Thyroid gland (tissue), 4 donors: ENCODE data around the gene CFAP46. TPM values are rescaled to one million over a fixed set of nuclear protein-coding genes. Genes with fewer than 3 reads are reported as not detected.

ENCODE experiments used
- DNase-seq, 2 donors: peaks; one replicate each; pipeline ENCODE4 v3.0.0-alpha.2; 2019
- H3K27ac ChIP-seq, 3 donors: fragments of 200-600 bp; sonication (generic); 1 replicate in 2 of 3; 2 replicates in 1 of 3; pipeline ENCODE4 v1.5.1; 2016 to 2019; ENCODE audit warnings: mild to moderate bottlenecking in 1 of 3, moderate library complexity in 1 of 3
- H3K27me3 ChIP-seq: fragments of 200-600 bp; sonication (generic); one replicate; pipeline ENCODE4 v1.5.1; 2019
- H3K36me3 ChIP-seq, 2 donors: fragments of 200-600 bp; sonication (generic); one replicate each; pipeline ENCODE4 v1.5.1; 2016 to 2019
- H3K4me1 ChIP-seq, 2 donors: fragments of 200-600 bp; sonication (generic); one replicate each; pipeline ENCODE4 v1.5.1; 2017 to 2019
- H3K4me3 ChIP-seq, 3 donors: fragments of 200-600 bp; sonication (generic); replicated peaks in 1 of 3; 1 replicate in 2 of 3; 2 replicates in 1 of 3; pipeline ENCODE4 v1.5.1; 2016; ENCODE audit warnings: mild to moderate bottlenecking in 1 of 3
- H3K9me3 ChIP-seq: fragments of 200-600 bp; sonication (generic); one replicate; pipeline ENCODE4 v1.5.1; 2017
- POLR2A ChIP-seq, 2 donors: fragments of 450-650 bp; IDR thresholded peaks; one replicate each; pipeline ENCODE4 v1.6.1; 2017; ENCODE audit warnings: antibody characterized with exemption in 2 of 2, mild to moderate bottlenecking in 2 of 2, moderate library complexity in 1 of 2
- WGBS, 2 donors: methylation state at CpG; one replicate each; pipeline ENCODE4 v1.1.5; 2017; 5-methylcytosine and 5-hydroxymethylcytosine counted together
- intact Hi-C: fragments of 100-400 bp; cut with DNase I; formaldehyde crosslinking; loops from one replicate; pipeline ENCODE4 v1.15.1; 2023
- total RNA-seq, 4 donors: library from RNA; depleted of rRNA; stranded (reverse); fragments of >200 nt; gene quantifications; one replicate each; pipeline ENCODE4 v1.2.3, GENCODE V29; 2016
- TF ChIP-seq, protein P1 (sequence below), 6 experiments: fragments of 200-600 bp in 3 of 6; fragments of 450-650 bp in 3 of 6; sonication (generic) in 3 of 6; IDR thresholded peaks; one replicate each; pipeline ENCODE4 v1.5.1; 2016 to 2019; ENCODE audit warnings: antibody characterized with exemption in 6 of 6, mild to moderate bottlenecking in 2 of 6, inconsistent platforms in 1 of 6, moderate library complexity in 1 of 6

The CFAP46 gene
- total RNA-seq, 4 donors from 2014 or later: 3.6 to 12.7 (median 9.1) TPM

DNA sequence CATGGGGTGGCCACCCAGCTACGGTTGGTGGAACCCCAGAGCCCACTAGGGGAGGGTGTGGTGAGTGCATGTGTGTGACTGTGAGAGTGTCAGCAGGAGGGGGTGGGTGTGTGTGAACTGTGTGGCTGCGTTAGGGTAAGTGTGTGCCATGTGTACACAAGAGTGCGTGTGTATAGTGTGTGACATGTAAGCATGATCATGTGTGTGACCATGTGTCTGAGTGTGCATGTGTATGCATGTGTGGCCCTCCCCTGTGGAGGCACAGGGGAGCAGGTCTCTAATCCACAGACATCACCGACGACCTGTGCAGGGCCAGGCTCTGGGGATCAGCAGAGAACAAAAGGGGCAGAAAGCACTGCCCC lies 3.5 kb upstream of the CFAP46 start:
- H3K9me3 ChIP-seq: no peaks in the 10 kb centered on the region
- TF ChIP-seq POLR2A (IDR thresholded peaks at IDR 0.05): no peak
- 45 to 65% methylated on average over 5 of the region's 5 CpGs for WGBS, 2 donors
- DNase-seq: no peak
- intact Hi-C loops: no loop called here
- no peaks in the 10 kb centered on the region for H3K36me3 ChIP-seq
- H3K4me1 ChIP-seq: peaks cover 10 to 13% of the 10 kb centered on the region in 2 donors
- H3K27ac ChIP-seq: no peak overlapping the region
- no peak overlapping the region for H3K4me3 ChIP-seq
- H3K27me3 ChIP-seq: no peaks in the 10 kb centered on the region

DNA sequence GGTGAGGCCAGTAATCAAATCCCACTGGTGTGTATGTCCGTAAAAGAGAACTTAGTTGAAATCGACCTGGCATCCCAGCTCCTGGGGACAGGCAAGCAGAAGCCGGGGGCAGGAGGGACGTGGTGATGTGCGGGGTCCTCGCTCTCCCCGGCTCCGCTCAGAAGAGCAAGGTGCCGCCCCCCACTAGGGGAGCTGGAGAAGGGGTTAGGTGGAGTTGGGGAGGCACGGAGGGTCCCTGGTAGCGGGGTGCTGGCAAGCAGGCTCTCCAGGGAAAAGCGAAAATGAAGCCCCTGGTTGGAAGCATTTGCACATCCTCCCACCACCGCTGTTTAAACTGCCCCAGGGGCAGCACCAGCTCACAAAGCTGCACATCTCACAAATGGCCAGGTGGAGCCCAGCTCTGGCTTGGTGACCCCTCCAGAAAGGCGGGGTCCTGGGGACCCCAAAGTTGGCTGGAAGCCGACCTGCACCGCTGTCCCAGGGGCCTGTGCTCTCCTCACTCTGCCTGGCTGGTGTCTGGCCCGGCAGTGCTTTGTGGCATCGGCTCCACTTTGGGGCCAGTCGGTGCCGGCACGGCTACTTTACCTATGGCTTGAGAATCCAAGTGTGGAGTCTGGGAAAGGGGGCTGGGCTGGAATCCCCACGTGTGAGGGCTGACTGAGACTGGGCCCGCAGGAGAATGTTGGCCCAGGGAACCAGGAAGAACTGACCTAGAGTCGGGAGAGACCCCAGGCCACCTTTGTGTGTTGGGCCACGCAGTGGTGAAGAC lies 2.9 kb upstream of the CFAP46 start:
- no peak overlapping the region for H3K27ac ChIP-seq
- H3K27me3 ChIP-seq: no peaks in the 10 kb centered on the region
- no peak for DNase-seq
- H3K9me3 ChIP-seq: no peaks in the 10 kb centered on the region
- TF ChIP-seq, protein P1, sequence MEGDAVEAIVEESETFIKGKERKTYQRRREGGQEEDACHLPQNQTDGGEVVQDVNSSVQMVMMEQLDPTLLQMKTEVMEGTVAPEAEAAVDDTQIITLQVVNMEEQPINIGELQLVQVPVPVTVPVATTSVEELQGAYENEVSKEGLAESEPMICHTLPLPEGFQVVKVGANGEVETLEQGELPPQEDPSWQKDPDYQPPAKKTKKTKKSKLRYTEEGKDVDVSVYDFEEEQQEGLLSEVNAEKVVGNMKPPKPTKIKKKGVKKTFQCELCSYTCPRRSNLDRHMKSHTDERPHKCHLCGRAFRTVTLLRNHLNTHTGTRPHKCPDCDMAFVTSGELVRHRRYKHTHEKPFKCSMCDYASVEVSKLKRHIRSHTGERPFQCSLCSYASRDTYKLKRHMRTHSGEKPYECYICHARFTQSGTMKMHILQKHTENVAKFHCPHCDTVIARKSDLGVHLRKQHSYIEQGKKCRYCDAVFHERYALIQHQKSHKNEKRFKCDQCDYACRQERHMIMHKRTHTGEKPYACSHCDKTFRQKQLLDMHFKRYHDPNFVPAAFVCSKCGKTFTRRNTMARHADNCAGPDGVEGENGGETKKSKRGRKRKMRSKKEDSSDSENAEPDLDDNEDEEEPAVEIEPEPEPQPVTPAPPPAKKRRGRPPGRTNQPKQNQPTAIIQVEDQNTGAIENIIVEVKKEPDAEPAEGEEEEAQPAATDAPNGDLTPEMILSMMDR (IDR thresholded peaks at IDR 0.05): no peak
- TF ChIP-seq POLR2A (IDR thresholded peaks at IDR 0.05): no peak
- peaks cover 10 to 13% of the 10 kb centered on the region in 2 donors for H3K4me1 ChIP-seq
- no peak overlapping the region for H3K4me3 ChIP-seq
- WGBS, 2 donors: 70 to 75% methylated on average over 15 to 25 of the region's 25 CpGs
- H3K36me3 ChIP-seq: no peaks in the 10 kb centered on the region
- intact Hi-C loops: no loop called here

GRCh38 chr10:132944510-132944909 lies 2.1 kb upstream of the CFAP46 start:
- intact Hi-C loops: no loop called here
- Histone ChIP-seq H3K36me3 (no peaks in the 10 kb centered on the region), H3K9me3 (no peaks in the 10 kb centered on the region), H3K27me3 (no peaks in the 10 kb centered on the region), H3K4me3 (no peak overlapping the region), H3K4me1 (peaks cover 10 to 13% of the 10 kb centered on the region in 2 donors), H3K27ac (no peak overlapping the region)
- 95 to 96% methylated on average over 11 to 18 of the region's 18 CpGs for WGBS, 2 donors
- no peak for TF ChIP-seq POLR2A (IDR thresholded peaks at IDR 0.05)
- TF ChIP-seq, protein P1 (IDR thresholded peaks at IDR 0.05): no peak
- no peak for DNase-seq

DNA sequence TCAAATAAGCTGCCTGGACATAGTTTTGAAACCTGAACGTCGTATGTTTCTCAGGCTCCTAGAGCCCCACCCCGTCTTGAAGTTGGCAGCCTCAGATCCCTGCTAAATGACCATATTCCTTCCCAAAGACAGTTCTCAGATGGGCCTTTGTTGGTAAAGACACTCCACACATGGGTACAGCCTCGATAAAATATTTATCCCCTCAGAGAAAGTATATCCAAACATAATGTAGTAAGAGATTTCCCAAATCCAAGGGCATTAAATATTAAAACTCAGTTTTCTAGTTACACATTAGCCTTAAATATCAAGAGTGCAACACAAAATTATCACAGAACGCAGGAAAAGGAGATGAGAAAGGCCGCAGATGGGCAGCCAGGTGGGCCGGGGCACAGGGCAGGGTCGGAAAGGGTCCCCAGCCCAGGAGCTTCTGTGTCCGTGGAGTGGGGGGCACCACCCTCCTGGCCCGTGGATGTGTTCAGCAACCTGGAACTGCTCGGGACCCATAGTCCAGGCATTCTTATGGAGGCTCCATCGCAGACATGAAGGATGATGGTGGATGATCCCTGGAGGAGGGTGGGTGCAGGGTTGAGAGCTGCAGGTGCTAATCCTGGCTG lies 1.5 kb upstream of the CFAP46 start:
- Histone ChIP-seq H3K27ac (no peak overlapping the region), H3K36me3 (no peaks in the 10 kb centered on the region), H3K4me3 (no peak overlapping the region), H3K9me3 (no peaks in the 10 kb centered on the region), H3K4me1 (peaks cover 10 to 13% of the 10 kb centered on the region in 2 donors), H3K27me3 (no peaks in the 10 kb centered on the region)
- DNase-seq: no peak
- intact Hi-C loops: no loop called here
- WGBS, 2 donors: 85 to 94% methylated on average over 11 to 12 of the region's 12 CpGs
- TF ChIP-seq, protein P1 (IDR thresholded peaks at IDR 0.05): no peak
- TF ChIP-seq POLR2A (IDR thresholded peaks at IDR 0.05): no peak

DNA sequence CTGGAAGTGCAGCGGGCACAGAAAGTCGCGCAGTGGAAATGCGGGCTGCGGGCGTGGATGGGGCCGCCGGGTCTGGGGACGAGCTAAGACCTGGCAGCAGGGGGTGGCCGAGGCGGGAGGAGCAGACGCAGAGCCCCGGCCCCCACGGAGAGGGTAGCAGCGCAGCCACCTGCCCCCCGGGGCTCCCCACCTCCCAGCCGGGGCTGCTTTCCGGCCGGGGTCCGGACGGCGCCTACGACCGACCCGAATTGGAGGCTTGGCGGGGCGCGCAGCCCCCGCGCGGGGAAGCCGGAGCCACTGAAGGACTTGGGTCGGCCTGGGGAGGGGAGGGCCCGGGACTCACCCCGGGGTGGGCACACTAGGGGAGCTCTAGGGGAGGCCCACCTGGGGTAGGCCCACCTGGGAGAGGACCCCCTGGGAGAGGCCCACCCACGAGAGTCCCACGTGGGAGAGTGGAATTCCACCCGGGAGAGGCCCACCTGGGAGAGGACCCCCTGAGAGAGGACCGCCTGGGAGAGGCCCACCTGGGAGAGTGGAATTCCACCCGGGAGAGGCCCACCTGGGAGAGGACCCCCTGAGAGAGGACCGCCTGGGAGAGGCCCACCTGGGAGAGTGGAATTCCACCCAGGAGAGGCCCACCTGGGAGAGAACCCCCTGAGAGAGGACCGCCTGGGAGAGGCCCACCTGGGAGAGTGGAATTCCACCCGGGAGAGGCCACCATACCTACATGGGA lies 854 bp upstream of the CFAP46 start:
- Histone ChIP-seq H3K4me3 (peak overlapping the region in 2 of 3 donors; percentile 17 to 54), H3K9me3 (no peaks in the 10 kb centered on the region), H3K36me3 (no peaks in the 10 kb centered on the region), H3K4me1 (peaks cover 10 to 13% of the 10 kb centered on the region in 2 donors), H3K27ac (no peak overlapping the region), H3K27me3 (no peaks in the 10 kb centered on the region)
- intact Hi-C loops: no loop called here
- 12 to 27% methylated on average over 15 to 19 of the region's 43 CpGs for WGBS, 2 donors
- no peak for DNase-seq
- no peak for TF ChIP-seq POLR2A (IDR thresholded peaks at IDR 0.05)
- TF ChIP-seq, protein P1 (IDR thresholded peaks at IDR 0.05): no peak
